ENCODE measurements around the gene GLI3.
A peak's percentile ranks its signal among the peaks of the same experiment; 100 is the strongest.

Gene GLI3

DNA sequence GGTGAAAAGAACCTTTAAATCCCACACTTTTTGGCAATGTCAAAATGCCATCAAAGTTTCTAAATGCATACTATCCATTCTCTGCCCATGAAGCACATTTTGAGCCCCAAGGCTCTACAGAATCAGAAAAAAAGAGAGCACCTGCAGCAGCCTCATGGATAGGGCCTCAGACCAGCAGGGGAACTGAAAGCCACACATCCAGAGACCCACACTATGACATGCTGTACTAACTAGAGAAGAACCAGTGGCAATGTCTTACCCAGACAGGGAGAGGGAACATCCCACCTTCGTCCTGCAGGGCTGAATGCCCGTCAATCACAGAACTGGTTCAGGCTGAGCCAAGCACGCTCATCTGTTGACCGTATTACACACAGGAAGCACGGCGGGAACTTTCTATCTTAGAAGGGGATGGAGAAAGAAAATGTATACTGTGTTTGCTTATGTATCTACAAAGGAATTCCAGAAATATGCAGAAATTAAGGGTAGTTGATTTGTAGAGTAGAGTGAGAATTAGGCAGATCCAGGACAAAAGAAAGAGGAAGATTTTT is 237.2 kb downstream of the GLI3 start:
- no peak for DNase-seq (ENCODE audit: low spot score)

- no peak for DNase-seq (ENCODE audit: low spot score)
These were observed 239.0 kb downstream of the GLI3 start for GRCh38 chr7:41998041-41998440.

DNA sequence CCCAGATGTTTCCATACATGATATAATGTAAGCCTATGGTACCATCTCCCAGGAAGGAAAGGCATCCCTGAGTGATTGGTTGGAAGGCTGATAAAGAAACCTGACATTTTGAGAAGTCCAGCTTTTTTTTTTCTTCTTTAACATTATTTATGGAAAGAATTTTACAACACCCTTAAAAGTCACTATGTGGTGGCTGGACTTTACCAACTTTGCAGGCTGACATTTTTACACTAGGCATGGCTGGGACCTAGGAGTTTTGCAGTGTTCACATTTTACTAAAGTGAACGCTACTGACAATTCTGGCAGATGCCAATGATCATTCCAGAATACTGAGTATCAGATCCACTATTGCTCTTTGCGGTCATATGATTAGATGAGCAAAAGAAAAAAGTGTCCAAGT is 239.9 kb downstream of the GLI3 start:
- DNase-seq (ENCODE audit: low spot score) = no peak

- no peak for DNase-seq (ENCODE audit: low spot score)
These were observed 240.5 kb downstream of the GLI3 start for GRCh38 chr7:41996381-41997035.

GRCh38 chr7:41995632-41996271 is 241.3 kb downstream of the GLI3 start:
- no peak for DNase-seq (ENCODE audit: low spot score)

- DNase-seq (ENCODE audit: low spot score) = no peak
These were observed 242.3 kb downstream of the GLI3 start for GRCh38 chr7:41994746-41995110.

GRCh38 chr7:41994036-41994745 is 242.8 kb downstream of the GLI3 start:
- no peak for DNase-seq (ENCODE audit: low spot score)

DNA sequence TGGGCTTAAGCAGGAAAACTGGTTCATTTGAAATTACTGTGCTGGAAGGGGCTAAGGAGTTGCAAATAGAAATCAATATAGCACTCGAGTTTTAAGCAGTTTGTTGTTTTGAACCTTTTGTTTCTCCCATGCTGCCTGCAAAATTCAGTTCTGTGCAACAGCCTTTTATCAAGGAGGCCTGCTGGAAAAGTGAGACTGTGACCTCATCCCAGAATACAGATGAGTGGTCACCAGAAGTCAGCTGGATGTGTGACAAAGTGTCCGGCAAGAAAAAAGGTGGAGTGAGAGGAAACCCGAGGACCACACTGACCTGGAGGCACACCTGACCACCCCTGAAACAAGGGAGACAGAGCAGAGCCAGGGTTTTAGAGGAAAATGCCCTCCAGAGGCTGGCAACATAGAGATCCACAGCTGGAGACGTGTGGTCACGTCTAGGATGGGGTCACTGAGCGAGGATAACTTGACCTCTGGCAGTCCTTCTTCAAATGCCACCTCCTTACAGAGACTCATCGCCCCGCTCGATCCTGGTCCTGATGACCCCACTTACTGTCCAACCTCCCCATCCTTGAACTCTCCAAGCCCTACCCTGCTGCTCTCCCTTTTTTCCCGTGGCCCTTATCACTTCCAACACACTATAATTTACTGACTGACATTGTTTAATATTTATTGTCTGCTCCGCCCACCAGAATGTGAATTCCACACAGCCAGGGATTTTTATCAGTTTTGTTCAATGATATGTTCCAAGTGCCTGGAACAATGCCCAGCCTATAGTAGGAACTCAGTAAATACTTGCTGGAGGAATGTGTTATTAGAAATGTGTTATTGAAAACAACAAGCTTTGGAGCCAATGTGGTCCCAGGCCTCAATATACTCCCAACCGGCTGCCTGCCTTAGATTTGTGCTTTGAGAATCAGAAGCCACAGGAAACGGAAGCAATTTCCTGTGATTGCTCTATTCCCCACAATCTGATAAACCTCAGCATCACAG is 243.8 kb downstream of the GLI3 start:
- no peak for DNase-seq (ENCODE audit: low spot score)

DNA sequence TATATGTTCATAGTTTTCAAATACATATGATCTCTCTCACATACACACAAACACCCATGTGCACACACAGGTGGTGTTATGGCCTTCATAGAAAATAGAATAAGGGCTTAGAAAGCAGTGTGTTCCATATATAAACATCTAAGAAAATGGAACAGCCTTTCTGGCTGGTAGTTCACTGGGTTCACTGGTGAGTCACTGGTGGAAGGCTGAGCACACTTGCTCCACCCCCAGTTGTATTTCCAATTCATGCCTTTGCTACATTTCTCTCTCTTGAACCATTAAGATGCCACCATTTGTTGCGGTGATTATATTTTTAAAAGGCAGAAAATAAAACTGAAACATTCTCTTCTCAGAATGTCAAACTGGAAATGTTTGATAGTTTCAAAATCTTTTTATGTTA is 252.1 kb downstream of the GLI3 start:
- no peak for DNase-seq (ENCODE audit: low spot score)

- DNase-seq (ENCODE audit: low spot score) = no peak
These were observed 255.7 kb downstream of the GLI3 start for GRCh38 chr7:41981046-41982040.

GRCh38 chr7:41979834-41980307 is 257.1 kb downstream of the GLI3 start:
- DNase-seq (ENCODE audit: low spot score) = no peak

- no peak for DNase-seq (ENCODE audit: low spot score)
These were observed 258.2 kb downstream of the GLI3 start for GRCh38 chr7:41978858-41979257.

GRCh38 chr7:41977661-41978060 is 259.3 kb downstream of the GLI3 start:
- DNase-seq (ENCODE audit: low spot score) = no peak

DNA sequence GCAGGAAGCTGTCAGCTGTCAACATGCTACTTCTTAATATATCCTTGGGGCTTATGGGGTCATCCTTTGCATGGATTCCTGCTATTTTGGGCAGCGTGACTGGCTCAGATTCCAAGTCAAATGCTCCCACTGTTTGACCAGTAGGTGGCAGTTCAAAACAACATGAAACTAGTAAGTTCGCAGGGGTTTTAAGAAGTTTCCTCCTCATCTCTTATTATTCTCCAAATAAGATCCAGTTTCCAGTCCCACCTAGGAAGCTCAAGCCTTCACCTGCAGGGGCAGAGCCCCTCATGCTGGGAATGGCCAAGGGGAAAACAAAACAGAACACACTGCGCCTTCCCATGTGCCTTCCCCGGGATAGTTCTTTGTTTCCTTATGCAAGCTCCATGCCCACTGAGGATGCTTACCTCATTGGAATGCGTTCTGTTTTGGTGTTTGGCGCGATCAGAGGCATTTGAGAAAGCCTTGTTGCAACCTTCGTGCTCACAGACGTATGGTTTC is 259.8 kb downstream of the GLI3 start:
- DNase-seq (ENCODE audit: low spot score) = peak; percentile 51

GRCh38 chr7:41976411-41976810 is 260.6 kb downstream of the GLI3 start:
- DNase-seq (ENCODE audit: low spot score) = no peak

GRCh38 chr7:41975849-41976248 is 261.2 kb downstream of the GLI3 start:
- no peak for DNase-seq (ENCODE audit: low spot score)

DNA sequence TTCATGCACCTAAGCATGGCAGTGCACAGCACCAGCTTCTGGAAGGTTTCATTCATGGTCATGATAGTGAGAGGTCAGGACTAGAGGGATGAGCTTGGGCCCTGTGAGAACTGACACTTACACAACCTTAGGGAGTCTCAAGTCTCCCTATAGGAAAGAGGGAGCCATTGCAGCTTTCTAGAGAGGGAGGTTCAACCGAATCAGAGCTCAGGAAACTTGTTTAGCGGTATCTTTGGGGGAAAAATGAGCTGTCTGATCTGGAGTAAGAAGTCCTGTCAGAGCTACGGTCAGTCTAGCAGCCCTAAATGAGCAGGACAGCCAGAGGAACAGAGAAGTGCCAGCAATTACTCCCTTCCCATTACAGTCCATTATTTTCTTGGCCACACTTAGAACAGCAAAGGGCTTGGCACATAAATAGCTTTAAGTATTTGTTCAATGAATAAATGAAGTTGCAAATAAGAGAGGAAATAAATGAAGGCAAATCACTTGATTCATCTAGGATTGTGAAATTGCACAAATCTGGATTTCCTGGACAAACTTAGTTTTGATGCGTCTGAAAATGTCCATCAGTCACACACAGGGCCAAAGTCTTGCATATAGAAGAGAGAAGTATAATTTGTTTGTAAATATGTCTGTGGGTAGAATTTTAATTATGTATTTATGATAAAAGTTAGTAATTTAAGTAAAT is 262.0 kb downstream of the GLI3 start:
- no peak for DNase-seq (ENCODE audit: low spot score)

DNA sequence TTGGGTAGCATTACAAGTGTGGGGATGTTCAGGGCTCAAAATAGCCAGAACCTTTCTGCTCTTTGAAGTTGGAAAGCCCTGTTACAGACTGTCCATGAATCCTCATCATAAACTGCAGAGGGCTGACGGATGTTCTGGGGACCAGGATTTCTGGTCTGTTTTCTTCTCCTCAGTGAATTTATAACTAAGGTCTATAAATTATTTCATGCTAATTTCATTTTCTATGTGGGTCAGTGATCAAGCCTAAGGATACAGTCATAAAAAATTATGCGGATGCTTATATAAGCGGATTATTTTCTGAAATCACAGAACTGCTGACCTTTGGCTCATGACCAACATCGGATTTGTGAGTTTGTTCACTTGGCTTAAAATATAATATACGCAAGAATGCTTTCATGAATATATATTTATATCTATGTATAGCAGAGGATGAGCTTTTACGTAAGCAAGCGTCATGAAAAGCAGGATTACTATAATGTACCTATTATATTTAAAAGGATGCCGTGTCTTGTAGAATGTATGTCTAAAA is 263.7 kb downstream of the GLI3 start:
- no peak for DNase-seq (ENCODE audit: low spot score)

- no peak for DNase-seq (ENCODE audit: low spot score)
These were observed 264.2 kb downstream of the GLI3 start for GRCh38 chr7:41972776-41973175.

Measured in putamen (tissue), 1 donor.